ENCODE data around the gene REPS2. TPM values are rescaled to one million over a fixed set of nuclear protein-coding genes. Genes with fewer than 3 reads are reported as not detected.

The REPS2 gene
- total RNA-seq, 1 donor from 2014 or later = 1.5 TPM

DNA sequence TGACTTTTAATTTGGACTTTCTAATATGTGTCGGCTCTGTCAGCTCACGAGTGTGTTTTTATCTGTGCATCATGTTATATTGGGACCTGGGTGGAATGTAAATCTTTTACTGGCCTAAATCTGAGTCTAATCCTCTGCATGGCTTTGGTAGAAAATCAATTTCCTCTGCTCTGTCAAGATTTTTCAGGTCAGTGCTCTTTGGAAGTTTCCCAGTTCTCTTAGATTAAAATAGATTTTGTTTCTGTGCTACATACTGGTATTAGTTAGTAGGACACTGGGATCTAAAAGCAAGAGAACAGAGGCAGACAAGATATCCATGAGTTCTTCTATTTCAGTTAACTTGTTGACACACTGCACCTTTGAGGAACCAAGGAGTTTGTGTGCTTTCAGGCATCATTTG, 39.7 kb downstream of the REPS2 start:
- Mint-ChIP-seq H3K4me3 (ENCODE audit: unreplicated experiment) (no peak overlapping the region), H3K27me3 (ENCODE audit: unreplicated experiment) (peaks cover 9% of the 10 kb centered on the region), H3K4me1 (ENCODE audit: unreplicated experiment) (no peaks in the 10 kb centered on the region), H3K36me3 (ENCODE audit: unreplicated experiment) (no peaks in the 10 kb centered on the region), H3K9me3 (ENCODE audit: unreplicated experiment) (peaks cover 5% of the 10 kb centered on the region), H3K27ac (ENCODE audit: unreplicated experiment) (no peak overlapping the region)
- TF ChIP-seq, protein P1, sequence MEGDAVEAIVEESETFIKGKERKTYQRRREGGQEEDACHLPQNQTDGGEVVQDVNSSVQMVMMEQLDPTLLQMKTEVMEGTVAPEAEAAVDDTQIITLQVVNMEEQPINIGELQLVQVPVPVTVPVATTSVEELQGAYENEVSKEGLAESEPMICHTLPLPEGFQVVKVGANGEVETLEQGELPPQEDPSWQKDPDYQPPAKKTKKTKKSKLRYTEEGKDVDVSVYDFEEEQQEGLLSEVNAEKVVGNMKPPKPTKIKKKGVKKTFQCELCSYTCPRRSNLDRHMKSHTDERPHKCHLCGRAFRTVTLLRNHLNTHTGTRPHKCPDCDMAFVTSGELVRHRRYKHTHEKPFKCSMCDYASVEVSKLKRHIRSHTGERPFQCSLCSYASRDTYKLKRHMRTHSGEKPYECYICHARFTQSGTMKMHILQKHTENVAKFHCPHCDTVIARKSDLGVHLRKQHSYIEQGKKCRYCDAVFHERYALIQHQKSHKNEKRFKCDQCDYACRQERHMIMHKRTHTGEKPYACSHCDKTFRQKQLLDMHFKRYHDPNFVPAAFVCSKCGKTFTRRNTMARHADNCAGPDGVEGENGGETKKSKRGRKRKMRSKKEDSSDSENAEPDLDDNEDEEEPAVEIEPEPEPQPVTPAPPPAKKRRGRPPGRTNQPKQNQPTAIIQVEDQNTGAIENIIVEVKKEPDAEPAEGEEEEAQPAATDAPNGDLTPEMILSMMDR (IDR thresholded peaks at IDR 0.05) = no peak
- no peak for DNase-seq (ENCODE audit: extremely low spot score, unreplicated experiment)

DNA sequence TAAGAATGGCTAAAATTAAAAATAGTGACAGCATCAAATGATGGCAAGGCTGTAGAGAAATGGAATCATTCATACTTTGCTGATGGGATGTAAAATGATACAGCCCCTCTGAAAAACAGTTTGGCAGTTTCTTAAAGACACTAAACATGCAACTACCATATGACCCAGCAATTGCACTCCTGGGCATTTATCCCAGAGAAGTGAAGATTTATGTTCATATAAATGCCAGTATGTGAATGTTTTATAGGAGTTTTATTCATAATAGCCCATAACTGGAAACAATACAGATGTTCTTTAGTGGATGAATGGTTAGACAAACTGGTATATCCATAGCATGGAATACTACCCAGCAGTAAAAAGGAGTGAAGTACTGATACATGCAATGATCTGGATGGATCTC, 43.3 kb downstream of the REPS2 start:
- Mint-ChIP-seq H3K27me3 (ENCODE audit: unreplicated experiment) (peaks cover 9% of the 10 kb centered on the region), H3K36me3 (ENCODE audit: unreplicated experiment) (no peaks in the 10 kb centered on the region), H3K4me3 (ENCODE audit: unreplicated experiment) (no peak overlapping the region), H3K9me3 (ENCODE audit: unreplicated experiment) (no peaks in the 10 kb centered on the region), H3K4me1 (ENCODE audit: unreplicated experiment) (no peaks in the 10 kb centered on the region), H3K27ac (ENCODE audit: unreplicated experiment) (no peak overlapping the region)
- TF ChIP-seq, protein P1 (IDR thresholded peaks at IDR 0.05) = no peak
- DNase-seq (ENCODE audit: extremely low spot score, unreplicated experiment) = no peak

DNA sequence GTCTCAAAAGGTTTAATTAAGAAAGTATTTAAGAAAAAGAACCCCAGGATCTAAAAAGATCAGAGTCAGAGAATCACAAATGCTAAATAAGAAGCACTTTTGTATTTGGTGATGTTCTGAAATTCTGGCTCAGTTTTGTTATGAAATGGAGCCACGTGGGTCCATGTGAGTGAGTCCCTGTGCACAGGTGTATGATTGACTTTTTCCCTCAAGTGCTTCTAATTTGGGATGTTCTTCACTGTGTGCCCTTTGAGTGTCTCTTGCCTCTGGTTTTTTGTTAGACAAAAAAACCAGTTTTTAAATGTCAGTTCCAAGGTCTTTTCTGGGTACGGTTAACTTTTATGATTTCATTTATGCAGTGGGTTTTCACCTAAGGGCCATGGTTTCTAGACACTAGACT, 44.4 kb downstream of the REPS2 start:
- H3K36me3 Mint-ChIP-seq (ENCODE audit: unreplicated experiment) = no peaks in the 10 kb centered on the region
- no peaks in the 10 kb centered on the region for H3K9me3 Mint-ChIP-seq (ENCODE audit: unreplicated experiment)
- H3K27ac Mint-ChIP-seq (ENCODE audit: unreplicated experiment) = no peak overlapping the region
- DNase-seq (ENCODE audit: extremely low spot score, unreplicated experiment) = no peak
- TF ChIP-seq, protein P1 (IDR thresholded peaks at IDR 0.05) = no peak
- H3K4me3 Mint-ChIP-seq (ENCODE audit: unreplicated experiment) = no peak overlapping the region
- no peaks in the 10 kb centered on the region for H3K4me1 Mint-ChIP-seq (ENCODE audit: unreplicated experiment)
- H3K27me3 Mint-ChIP-seq (ENCODE audit: unreplicated experiment) = peaks cover 4% of the 10 kb centered on the region

DNA sequence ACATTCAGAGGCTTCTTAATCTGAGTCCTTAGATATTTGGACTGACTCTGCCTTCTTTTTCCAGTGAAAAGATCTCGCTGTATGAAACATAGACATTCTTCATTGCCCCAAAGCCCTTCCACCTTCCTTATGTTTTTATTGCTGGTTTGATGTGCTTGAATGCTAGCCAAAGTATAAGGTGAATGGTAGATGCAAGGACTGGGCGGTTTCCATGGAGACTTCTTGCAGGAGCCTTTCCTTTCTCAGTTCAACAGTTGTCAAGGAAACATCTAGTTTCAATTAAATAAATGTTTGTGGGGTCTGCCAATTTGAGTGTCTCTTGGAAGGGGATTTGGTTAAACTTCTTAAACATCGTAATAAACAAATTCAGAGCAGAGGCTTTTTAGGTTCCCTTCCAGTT, 46.0 kb downstream of the REPS2 start:
- H3K9me3 Mint-ChIP-seq (ENCODE audit: unreplicated experiment) = no peaks in the 10 kb centered on the region
- no peak for DNase-seq (ENCODE audit: extremely low spot score, unreplicated experiment)

DNA sequence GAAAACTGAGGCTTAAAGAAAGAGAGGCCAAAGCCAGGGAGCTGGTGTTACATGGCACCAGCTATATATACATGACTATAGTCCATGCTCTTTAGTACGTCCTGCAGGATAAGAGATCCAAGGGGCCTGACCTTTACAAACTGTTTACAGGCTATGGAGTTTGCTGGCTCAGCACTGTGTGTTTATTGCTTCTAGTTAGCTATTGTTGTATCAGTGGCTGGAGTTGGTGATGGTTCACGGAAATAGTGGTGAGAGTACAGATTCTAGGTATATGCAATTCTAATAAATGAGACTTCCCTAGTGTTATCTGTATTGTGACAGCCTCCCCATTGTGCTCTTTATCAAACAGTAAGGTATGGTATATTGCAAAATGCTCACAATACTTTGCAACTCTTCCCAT, 46.5 kb downstream of the REPS2 start:
- no peaks in the 10 kb centered on the region for H3K36me3 Mint-ChIP-seq (ENCODE audit: unreplicated experiment)
- no peaks in the 10 kb centered on the region for H3K4me1 Mint-ChIP-seq (ENCODE audit: unreplicated experiment)
- no peaks in the 10 kb centered on the region for H3K9me3 Mint-ChIP-seq (ENCODE audit: unreplicated experiment)
- H3K27me3 Mint-ChIP-seq (ENCODE audit: unreplicated experiment) = peaks cover 4% of the 10 kb centered on the region
- no peak overlapping the region for H3K27ac Mint-ChIP-seq (ENCODE audit: unreplicated experiment)
- TF ChIP-seq, protein P1 (IDR thresholded peaks at IDR 0.05) = no peak
- no peak for DNase-seq (ENCODE audit: extremely low spot score, unreplicated experiment)
- no peak overlapping the region for H3K4me3 Mint-ChIP-seq (ENCODE audit: unreplicated experiment)

More for the DNA sequence above, 46.0 kb downstream of the REPS2 start:
- Mint-ChIP-seq H3K4me3 (ENCODE audit: unreplicated experiment) (no peak overlapping the region), H3K27me3 (ENCODE audit: unreplicated experiment) (peaks cover 4% of the 10 kb centered on the region), H3K27ac (ENCODE audit: unreplicated experiment) (no peak overlapping the region), H3K4me1 (ENCODE audit: unreplicated experiment) (no peaks in the 10 kb centered on the region), H3K36me3 (ENCODE audit: unreplicated experiment) (no peaks in the 10 kb centered on the region)
- TF ChIP-seq, protein P1 (IDR thresholded peaks at IDR 0.05) = no peak

All from osteocyte (in vitro differentiated cells).